ENCODE measurements around the gene SIRT3.

DNA sequence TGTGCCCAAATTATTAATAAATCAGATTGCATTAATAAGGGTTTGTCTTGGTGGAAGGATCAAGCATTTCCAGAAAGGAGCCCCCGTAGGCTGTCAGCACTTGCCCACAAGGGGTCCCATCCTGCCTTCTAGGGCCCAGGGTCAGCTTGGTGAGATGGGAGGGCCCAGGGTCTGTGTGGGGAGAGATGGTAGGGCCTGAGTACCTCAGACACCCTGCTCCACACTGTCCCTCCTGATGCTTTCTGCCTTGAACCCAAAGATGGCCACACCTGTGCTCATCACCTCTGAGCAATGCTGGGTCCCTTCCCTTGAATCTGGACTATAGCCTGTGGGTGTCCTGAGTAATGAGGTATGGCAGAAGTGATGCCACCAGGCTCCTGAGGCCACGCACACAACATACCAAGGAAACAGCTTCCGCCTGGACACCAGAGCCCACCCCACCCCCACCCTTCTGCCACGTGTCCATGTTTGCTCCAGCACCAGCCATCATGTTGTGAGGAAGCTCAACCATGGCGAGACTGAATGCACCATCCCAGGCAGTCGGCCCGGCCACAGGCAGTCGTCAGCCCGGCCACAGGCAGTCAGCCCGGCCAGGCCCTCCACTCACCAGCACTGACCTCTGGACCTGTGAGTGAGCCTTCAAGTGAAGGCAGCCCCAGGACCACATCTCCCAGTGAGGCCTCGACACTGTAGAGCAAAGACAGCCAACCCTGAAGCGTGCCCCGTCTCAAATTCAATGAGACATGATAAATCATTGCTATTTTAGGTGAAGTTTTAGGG lies 35.7 kb downstream of the SIRT3 start:
- TF ChIP-seq, protein P1, sequence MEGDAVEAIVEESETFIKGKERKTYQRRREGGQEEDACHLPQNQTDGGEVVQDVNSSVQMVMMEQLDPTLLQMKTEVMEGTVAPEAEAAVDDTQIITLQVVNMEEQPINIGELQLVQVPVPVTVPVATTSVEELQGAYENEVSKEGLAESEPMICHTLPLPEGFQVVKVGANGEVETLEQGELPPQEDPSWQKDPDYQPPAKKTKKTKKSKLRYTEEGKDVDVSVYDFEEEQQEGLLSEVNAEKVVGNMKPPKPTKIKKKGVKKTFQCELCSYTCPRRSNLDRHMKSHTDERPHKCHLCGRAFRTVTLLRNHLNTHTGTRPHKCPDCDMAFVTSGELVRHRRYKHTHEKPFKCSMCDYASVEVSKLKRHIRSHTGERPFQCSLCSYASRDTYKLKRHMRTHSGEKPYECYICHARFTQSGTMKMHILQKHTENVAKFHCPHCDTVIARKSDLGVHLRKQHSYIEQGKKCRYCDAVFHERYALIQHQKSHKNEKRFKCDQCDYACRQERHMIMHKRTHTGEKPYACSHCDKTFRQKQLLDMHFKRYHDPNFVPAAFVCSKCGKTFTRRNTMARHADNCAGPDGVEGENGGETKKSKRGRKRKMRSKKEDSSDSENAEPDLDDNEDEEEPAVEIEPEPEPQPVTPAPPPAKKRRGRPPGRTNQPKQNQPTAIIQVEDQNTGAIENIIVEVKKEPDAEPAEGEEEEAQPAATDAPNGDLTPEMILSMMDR (IDR thresholded peaks at IDR 0.05) = no peak
- TF ChIP-seq POLR2AphosphoS5 (IDR thresholded peaks at IDR 0.05) = no peak
